ENCODE results near the gene IRF7.

Gene IRF7

GRCh38 chr11:563812-564578 lies 51.8 kb downstream of the IRF7 start:
- no peak for DNase-seq (ENCODE audit: low read depth)

- DNase-seq (ENCODE audit: low read depth), result no peak
Observed at GRCh38 chr11:563066-563811, 52.5 kb downstream of the IRF7 start.

All from activated gamma-delta T cell treated with anti-CD3 and anti-CD28 coated beads, Interleukin-2, amount 50 U/mL, for 16 hours (primary cell).